Stimulated activated CD4-positive, alpha-beta T cell treated with anti-CD3 and anti-CD28 coated beads, Interleukin-1b, Interleukin-23, amount 100 ng/mL, for 4 hours (primary cell): ENCODE results near the gene VENTX.

ENCODE experiments used
- DNase-seq, 2 donors: peaks; one replicate each; pipeline ENCODE4 v3.0.0-alpha.2; 2020; ENCODE audit warnings: low read depth in 2 of 2

VENTX gene

DNA sequence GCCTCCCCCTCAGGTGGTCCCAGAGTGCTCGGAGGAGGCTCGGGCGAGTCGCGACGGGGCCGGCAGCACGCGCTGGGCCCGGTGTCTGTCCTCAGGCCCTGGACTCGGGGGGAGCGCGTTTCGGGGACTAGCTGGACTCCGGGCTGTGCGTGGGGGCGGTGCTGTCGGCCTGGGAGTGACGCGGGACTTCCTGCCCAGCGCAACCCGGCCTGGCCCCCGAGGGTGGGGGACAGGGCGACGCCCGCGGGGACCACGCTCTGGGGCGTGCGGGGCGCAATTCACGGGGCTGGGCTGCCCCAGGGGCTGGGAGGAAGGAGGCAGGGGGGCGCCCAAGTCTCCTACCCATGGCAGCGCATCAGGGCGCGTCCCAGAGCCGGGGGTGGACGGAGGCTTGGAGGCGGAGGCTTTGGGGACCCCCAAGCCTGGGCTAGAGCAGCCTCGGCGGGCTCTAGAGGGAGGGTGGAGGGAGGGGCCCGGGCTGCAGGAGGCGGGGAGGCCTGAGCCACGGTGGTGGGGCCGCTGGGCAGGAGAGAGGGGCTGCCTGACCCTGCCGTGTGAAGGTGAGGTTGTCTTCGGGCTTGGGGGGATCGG, 2.3 kb upstream of the VENTX start:
- no peak for DNase-seq

DNA sequence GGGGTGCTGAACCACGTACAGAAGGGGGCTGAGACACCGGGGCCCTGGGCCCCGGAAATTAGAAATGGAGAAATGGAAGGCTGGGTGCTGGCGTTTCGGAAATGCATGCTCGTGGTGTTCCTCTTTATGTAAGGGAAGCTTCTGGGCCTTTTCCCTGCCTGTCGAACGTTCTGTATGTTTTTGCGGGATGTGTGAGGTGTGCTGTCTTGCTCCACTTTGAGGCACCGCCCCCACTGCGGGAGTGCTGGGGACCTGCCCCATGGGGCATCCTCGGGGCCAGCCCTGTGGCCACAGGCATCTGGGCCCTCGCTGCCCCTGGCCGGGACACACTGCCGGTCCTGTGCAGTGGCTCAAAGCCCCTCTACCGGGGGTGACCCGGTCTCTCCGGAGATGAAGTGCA, 1.7 kb upstream of the VENTX start:
- DNase-seq, result no peak

DNA sequence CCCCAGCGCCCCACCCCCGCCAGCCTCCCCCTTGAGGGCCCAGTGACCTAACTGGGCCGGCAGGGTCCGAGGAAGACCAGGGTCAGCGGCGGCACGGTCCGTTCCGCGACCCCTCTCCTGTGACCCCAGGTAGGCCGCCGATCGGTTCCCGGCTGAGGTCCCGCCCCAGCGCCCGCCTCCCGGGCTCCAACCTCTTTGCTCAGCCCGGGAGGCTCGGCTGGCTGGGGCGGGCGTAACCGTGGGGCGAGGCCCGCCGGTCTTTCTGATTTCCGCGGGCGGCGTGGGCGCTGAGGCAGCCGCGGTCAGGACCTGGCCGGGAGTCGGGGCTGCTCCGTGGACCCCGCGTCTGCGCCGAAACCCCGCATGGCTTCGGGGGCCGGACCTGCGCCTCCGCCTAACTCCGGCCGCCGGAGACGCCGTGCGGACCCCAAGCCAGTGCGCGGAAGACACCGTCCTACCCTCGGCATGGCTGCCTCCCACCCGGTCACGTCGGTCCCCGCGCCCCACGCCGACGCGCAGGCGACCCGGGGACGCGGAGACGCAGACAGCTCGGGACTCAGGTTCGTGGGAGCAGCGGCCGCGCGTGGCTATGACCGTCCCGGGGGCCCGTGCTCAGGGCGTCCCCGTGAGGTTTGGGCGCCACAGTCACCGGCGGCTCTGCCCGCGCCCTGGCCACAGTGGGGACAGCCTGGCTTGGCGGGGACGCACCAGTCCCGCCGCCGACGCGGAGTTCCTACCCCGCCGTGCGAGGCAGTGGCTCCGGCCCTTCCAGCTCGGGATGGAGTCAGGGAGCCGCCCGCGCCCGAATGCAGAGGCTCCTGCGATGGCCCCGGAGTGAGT, 1.0 kb upstream of the VENTX start:
- no peak for DNase-seq

DNA sequence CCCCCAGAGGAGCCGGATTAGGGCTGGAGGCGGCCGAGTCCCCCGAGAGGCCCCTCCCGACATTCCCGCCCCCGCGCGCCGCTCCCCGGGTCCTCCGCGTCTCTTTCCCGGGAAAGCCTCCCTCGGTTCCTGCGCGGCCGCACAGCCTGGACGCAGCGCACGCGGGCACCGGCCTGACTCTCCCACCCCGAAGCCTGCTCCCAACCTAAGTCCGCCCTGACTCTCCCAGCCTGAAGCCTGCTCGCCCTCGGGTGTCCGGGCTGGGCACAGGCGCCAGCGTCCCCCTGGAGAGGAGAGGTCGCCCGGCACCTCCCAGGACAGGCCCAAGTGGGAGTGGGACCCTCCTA, 441 bp upstream of the VENTX start:
- no peak for DNase-seq

DNA sequence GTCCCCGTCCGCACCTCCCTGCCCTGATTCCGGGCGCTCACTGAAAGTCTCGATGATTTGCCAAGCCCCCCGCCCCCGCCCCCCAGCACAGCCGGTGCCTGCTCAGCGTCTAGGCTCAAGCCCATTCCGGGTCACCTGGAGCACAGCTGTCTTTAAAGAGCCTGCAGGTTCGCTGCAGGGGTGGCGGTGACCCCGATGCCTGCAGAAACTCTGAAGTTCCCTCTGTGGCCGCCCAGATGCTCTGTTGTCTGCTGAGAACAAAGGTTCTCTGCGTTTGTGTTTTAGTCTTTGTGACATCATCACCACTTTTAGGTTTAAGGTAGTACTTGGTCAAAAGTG, 780 bp downstream of the VENTX start:
- DNase-seq, result no peak

DNA sequence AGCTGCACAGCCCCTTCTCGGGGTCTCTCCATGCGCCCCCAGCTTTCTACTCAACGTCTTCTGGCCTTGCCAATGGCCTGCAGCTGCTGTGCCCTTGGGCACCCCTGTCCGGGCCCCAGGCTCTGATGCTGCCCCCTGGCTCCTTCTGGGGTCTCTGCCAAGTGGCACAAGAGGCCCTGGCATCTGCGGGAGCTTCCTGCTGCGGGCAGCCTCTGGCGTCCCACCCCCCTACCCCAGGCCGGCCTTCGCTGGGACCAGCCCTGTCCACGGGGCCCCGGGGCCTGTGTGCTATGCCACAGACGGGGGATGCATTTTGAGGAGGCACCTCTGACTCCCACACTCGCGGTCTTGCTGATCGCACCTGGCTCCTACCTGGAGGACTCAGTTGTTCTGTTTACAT, 2.3 kb downstream of the VENTX start:
- DNase-seq, result no peak

DNA sequence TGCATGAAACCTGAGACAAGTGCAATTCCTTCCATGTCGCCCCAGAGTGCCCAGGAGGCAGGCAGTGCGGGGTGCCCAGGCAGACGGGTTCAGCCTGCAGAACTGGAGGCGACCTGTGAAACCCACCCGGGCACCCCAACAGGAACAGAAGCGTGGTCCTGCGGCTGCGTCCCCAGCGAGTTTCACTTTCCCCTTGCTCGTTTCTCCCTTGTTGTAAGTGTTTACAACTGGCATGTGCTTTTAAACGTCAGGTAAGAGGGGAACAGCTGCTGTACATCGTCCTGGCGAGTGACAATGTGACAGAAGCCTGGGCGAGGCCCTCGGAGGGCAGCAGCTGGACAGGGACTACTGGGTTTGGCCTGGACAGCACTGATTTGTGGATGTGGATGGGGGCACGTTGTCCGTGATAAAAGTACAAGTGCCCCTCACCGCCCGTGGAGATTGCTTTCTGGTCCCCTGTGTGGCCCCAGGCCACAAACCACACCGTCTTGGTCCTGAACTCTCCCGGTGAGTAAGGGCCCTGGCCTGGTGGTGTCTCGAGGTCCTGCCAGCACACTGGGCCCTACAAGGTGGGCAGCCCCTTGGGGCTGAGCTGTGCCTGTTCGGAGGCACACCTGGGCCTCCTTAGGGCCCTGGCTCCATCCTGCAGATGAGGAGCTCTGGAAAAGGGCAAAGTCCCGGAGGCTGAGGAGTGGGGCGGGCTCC, 4.0 kb downstream of the VENTX start:
- DNase-seq, result no peak

DNA sequence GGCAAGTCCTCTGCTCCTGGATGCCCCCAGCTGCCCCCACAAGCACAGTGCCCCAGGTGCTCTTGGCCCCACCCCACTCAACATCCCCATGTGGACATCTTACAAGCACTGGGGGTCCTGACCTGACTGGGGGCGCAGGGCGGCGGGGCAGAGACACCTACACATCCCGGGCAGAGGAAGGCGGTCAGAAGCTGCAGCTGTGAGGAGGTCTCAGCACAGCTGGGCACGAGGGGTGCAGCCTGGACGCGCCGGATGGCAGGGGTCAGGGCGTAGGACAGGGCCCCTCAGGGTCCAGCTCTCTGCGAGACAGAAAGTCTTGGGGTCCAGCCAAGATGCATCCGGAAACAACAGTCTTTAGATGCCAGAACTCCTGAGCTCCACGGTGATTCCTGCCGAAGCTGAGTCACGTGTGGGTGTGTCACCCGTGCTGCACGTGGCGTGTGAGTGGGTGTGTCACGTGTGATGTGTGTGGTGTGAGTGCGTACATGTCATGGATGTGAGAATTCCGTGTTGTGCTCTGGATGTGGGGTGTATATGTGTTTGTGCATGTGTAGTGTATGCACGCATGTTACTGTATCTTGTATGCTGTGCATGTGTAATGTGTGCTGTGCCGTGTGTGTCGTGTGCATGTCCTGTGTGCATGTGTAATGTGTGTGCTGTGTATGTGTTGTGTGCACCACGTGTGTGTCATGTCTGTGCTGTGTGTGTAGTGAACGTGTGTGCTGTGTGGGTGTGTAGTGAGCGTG, 5.1 kb downstream of the VENTX start:
- no peak for DNase-seq

DNA sequence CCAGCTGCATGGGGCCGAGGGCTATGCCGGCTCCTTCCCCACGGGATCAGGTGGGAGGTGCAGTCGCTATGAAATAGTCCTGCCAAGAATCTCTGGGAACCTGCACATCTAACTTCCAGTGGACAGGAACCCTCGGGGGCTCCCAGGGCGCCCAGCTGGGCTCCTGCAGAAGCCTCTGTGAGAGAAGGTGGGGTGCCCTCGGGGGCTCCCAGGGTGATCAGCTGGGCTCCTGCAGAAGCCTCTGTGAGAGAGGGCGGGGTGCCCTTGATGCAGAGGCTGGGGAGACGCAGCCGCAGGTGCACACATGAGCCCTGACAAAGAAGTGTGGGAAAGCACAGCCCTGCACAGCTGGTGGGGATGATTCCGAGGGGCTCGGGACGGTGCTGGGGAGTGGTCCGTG, 5.9 kb downstream of the VENTX start:
- DNase-seq, result no peak

DNA sequence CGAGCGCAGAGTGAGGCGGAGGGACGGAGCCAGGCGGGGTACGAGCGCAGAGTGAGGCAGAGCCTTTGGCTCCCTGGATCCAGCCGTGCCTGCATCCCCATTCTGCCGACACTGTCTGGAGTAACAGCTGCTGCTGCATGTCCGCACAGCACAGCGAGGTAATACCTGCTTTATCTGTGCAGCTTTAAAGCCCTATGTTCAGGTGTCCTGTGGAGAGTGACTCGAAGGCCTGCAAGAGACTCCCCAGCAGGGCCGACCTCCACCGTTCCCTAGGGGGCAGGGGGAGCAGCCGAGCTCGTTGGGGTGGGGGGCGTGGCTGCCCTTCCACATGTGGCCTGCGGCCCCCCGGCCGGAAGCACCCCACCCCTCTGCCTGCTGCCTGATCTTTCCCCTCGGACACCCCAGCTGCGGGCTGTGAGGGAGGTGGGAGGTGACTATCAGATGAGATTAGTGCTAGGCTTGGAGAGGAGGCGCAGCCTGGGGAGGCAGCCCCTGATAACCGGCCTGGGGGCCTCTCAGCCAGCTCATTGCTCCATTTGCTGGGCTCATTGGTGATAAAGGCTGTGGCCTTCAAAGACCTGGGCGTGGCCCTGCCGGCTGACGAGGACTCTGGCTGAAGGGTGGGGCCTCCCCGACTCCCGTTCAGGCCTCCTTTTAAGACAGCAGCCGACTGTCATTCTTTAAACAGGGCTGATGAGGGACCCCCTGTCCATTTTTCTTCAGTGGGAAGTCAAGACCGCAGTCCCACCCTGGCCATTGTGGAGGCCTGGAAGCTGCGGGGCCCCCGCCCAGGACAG, 8.0 kb downstream of the VENTX start:
- DNase-seq, result no peak

DNA sequence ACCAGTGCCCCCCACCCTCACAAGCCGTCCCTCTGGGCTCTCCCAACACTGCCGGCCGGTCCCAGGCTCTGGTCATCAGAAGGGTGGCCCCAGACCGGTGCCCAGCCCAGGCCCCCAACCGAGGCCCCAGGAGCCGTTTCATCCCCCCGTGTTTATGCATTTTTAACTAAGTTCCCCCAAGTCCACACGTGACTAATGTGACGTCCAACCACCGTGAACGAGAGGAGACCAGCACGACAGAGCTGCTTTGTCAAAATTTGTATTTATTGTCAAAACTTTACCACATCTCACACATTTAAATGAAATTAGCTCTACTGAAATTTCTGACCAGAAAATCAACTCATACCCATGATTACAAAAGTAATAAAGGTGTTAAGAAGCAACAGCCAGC, 8.6 kb downstream of the VENTX start:
- DNase-seq, result no peak

DNA sequence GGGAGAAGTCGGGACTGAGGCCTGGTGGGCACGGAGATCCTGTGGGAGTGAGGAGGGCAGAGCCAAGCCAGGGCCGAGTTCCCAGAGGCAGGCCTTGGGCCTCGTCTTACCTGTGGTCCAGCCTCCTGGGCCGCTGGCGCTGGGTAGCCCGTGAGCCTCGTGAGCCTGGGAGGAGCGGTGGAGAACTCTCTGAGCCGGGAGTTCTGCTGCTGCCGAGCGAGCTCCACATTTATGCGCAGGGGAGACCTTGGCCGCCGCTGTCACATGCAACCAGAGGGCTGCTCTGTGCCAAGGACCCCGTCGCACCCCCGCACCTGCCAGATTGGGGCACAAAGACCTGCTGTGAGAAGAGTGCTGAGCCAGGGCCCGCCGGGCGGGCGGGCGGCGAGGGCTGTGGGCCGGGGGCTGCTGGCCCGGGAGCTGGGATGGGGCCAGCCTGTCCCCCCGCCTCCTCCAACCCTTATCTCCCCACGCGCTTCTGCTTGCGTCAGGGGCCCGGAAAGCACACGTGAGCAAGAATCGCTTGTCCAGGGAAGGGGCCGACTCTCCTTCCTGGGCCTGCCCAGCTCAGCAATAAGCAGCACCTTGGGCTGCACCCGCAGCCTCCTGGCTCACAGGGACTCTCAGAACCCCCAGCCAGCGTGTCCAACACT, 10.2 kb downstream of the VENTX start:
- no peak for DNase-seq

DNA sequence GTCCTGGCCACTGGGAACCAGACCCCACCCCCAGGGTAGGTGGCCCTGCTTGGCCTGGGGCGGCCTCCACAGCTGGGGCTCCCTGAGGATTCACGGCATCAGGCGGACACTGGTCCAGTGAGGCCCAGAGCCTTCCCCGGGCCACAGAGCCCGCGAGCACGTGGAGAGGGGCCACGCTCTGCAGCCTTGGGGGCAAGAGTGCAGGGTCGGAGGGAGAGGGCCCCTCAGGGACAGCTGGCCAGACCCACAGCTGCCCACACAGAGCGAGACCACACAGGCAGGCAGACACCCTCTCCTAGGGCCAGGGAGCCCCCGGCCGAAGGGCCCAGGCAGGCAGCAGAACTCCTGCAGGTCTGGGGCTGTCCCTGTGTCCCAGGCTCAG, 10.7 kb downstream of the VENTX start:
- DNase-seq, result no peak

DNA sequence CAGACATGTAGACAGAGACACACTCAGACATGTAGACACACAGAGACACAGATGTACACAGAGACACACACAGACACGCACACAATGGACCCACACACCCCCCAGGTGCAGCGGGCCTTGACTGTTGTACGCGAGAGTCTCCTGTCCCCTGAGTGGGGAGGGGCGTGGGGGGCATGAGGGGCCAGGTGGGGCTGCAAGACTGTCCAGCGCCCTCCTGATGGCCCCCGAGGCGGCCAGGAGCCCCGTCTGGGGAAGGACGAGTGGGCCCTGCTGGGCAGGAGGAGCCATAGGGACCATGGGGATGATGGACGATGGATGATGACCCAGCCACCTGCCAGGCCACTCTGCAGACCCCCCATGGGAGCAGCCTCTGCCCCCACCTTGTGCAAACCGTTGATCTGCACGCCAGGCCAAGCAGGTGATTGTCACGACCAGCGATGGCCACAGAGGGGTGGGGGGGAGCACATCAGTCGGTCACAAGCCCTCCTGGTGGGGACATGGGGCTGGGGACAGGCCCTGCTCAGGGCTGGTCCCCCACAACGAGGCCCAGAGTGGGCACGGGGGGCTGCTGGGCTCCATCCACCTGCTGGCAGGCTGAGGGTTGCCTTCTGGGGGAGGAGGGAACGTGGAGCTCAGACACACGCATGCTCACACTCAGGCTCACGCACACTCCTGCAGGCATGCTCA, 11.6 kb downstream of the VENTX start:
- DNase-seq, result no peak

DNA sequence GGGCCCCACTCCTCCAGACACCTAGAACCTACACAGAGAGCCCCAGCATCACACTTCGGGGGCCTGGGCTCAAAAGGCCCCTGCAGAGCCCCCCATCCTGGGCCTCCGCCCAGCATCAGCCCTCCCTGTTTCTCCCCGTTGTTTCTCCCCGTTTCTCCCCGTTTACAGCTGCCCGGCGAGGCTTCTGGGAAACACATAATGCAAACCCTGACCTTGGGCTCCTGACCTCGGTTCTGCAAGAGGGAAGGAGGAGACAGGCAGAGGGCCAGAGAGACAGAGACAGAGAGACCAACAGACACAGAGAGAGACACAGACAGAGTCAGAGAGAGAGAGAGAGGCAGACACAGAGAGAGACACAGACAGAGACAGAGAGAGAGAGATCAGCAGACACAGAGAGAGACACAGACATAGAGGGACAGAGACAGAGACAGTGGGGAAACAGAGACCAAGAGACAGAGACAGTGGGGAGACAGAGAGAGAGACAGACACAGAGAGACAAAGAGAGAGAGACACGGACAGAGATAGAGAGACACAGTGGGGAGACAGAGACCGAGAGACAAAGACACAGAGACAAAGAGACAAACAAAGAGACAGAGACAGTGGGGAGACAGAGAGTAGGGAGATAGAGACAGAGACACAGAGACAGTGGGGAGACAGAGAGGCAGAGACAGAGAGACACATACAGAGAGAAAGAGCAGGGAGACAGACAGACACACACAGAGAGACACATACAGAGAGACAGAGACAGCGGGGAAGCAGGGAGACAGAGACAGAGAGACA, 12.5 kb downstream of the VENTX start:
- no peak for DNase-seq

DNA sequence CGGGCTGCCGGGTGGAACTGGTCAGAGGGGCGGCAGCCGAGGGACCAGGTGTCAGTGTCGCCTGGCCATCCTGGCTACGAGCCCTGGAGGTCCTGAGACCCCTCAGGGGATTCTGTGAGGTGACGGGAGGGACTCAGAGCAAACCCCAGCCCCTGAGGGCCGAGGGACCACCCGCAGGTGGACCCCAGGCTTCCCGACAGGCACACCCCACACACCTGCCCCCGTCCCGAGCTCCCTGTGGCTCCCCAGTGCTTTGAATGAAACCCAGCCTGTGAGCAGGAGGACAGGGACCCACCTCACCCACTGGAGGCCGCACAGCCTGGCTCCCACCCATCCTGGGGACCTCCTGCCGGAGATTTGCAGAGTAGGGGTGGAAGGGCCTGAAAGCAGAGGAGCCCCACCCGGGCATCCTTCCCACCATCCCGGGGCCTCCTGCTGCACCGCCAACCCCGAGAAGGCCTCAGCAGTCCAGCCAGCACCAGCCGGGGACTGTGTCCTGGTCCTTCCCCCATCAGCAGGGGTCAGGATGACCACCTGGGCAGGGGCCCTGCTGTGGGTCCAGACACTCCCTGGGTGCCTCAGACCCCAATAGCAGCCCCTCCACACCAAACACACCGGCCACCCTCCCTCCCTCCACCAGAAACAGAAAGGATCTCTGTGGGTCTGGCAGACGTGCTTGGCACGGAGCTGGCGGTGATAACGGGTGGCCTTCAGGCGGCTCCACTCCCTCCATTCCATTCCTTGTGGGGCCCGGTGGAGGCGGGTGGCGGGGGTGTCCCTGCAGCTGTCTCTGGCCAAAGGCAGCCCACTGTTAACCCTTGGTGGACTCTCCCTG, 13.9 kb downstream of the VENTX start:
- no peak for DNase-seq

DNA sequence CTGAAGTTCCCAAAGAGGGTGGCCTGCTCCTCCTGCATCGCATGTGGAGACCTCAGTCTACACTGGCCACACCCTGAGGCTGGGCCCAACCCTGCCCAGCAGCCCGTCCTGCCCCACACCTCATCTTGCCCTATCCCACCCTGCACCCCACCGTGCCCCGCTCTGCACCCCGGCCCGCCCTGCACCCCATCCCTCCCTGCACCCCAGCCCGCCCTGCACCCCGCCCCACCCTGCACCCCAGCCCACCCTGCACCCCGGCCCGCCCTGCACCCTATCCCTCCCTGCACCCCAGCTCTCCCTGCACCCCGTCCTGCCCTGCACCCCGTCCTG, 14.5 kb downstream of the VENTX start:
- DNase-seq, result no peak

DNA sequence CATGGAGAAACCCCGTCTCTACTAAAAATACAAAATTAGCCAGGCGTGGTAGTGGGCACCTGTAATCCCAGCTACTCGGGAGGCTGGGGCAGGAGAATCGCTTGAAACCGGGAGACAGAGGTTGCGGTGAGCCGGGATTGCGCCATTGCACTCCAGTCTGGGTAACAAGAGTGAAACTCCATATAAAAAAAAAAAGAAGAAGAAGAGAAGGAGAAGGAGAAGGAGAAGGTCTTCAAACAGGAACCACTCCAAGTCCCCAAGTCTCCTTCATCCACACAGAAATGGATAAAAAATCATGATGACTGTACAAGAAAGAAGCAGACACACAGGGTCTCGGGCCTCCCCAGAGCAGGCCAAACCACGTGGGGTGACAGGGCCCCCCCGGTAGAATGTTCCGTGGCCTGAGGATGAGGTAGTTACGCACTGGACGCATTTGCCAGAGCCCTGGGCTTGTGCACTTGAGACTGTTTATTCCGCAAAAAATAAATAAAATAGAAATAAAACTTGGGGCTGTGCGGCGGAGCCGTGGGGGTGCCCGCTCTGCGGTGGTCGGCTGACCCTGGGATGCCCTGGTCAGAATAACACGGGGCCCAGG, 15.8 kb downstream of the VENTX start:
- no peak for DNase-seq
